HG02763 (cell line): Measurements from ENCODE around the gene C11orf87.

ENCODE experiments used
- ATAC-seq: cut with Tn5 transposase; IDR thresholded peaks from one replicate; pipeline ENCODE4 v1.9.1; 2021; ENCODE audit warnings: mild to moderate bottlenecking, moderate library complexity; ENCODE audit not compliant: unreplicated experiment

The C11orf87 gene

DNA sequence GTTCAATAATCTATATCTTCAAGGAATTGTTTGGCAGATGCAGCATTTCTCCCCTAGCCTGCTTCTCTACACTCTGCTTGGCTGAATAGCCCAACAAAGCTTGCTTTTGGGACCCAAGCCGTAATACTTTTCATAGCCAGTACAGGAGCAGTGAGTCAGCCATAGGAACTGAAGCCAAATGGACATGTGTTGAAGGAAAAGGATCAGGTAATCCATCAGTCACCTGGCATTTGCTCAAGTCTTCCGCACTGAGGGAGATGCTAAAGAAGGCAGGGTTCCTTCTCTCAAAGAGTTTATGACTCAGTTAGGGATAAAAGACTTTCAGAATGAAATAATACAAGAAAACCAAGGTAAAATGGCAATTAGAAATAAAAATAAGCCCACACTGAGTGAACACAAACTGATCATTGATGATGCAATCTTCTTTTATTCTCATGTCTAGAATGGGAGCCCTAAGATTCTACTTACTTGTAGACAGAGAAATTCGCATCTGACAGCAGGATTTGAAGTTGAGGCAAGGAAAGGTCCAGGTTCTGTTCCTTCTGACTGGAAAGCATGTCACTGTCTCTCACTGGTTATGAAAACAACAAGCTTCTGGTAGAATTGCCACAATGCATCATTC, 13.2 kb downstream of the C11orf87 start:
- no peak for ATAC-seq

- no peak for ATAC-seq
These were observed 17.7 kb downstream of the C11orf87 start for GRCh38 chr11:109439684-109440083.

DNA sequence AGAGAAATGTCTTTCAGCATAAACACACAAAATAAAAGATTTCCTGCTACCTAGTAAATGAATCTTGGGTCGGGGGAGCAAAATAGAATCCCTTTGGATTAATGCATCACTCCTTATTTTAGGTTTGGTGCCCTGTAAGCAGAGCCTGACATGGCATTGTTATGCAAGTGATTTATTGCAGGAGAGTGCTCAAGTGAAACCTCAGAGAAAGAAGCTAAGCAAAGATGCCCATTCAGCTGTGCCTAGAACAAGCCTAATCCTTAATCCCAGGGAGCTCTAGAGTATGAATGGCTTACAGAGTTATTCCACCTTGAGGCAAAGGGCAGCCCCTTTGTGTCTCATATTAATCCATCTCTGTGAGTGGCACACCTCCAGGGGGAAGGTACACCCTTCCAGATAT, 21.1 kb downstream of the C11orf87 start:
- no peak for ATAC-seq

DNA sequence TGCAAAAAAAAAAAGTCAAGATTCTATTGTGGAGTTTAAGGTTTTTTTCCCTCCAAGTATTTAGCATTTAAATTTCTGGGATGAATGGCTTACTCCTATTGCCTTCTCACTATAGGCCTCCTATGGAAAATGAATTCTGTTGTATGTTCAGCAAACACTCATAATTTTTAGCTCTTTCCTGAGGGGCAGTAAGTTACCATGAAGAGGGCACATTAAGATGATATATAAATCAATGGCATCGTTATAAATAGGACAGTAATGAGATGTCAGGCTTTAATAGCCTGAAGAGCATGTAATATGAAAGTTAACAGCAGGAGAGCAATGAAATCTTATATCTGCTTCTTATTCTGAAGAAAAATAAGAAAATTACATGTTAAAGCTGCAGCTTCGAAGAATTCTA, 32.9 kb downstream of the C11orf87 start:
- no peak for ATAC-seq
